Renal pelvis (tissue), 4 donors: ENCODE measurements around the gene AMFR. TPM values are rescaled to one million over a fixed set of nuclear protein-coding genes. Genes with fewer than 3 reads are reported as not detected.

ENCODE experiments used
- DNase-seq: peaks from one replicate; pipeline ENCODE4 v3.0.0-alpha.2; 2013
- polyA plus RNA-seq, 3 donors: library from polyadenylated mRNA; unstranded; fragments of 120-200 nt; gene quantifications; one replicate each; pipeline ENCODE4 v1.2.1, GENCODE V29; 2013; ENCODE audit not compliant: insufficient read length in 3 of 3

Gene AMFR
- polyA plus RNA-seq, 3 donors = 121 to 138 (median 136) TPM

- DNase-seq = no peak
These were observed 74.6 kb downstream of the AMFR start for GRCh38 chr16:56350491-56351405.

- no peak for DNase-seq
These were observed 75.6 kb downstream of the AMFR start for GRCh38 chr16:56349711-56350161.

GRCh38 chr16:56349086-56349415 lies 76.3 kb downstream of the AMFR start:
- DNase-seq = no peak

GRCh38 chr16:56348168-56349085 lies 76.9 kb downstream of the AMFR start:
- DNase-seq = no peak

GRCh38 chr16:56347670-56348069 lies 77.7 kb downstream of the AMFR start:
- DNase-seq = no peak

GRCh38 chr16:56347166-56347565 lies 78.2 kb downstream of the AMFR start:
- no peak for DNase-seq

GRCh38 chr16:56346131-56346890 lies 79.0 kb downstream of the AMFR start:
- no peak for DNase-seq

- no peak for DNase-seq
These were observed 79.8 kb downstream of the AMFR start for GRCh38 chr16:56345406-56346050.

- no peak for DNase-seq
These were observed 80.6 kb downstream of the AMFR start for GRCh38 chr16:56344518-56345405.

- DNase-seq = no peak
These were observed 81.5 kb downstream of the AMFR start for GRCh38 chr16:56343661-56344517.

GRCh38 chr16:56341656-56342399 lies 83.5 kb downstream of the AMFR start:
- no peak for DNase-seq

GRCh38 chr16:56340864-56341365 lies 84.4 kb downstream of the AMFR start:
- no peak for DNase-seq

- no peak for DNase-seq
These were observed 84.9 kb downstream of the AMFR start for GRCh38 chr16:56340416-56340815.

GRCh38 chr16:56339431-56340195 lies 85.7 kb downstream of the AMFR start:
- DNase-seq = no peak

GRCh38 chr16:56338566-56339318 lies 86.6 kb downstream of the AMFR start:
- DNase-seq = no peak

- DNase-seq = no peak
These were observed 87.5 kb downstream of the AMFR start for GRCh38 chr16:56337858-56338325.
